ENCODE data around the gene HAL. TPM values are rescaled to one million over a fixed set of nuclear protein-coding genes. Genes with fewer than 3 reads are reported as not detected.

HAL gene
- total RNA-seq, 1 experiment from 2014 or later = 0.07 TPM

Other genes with a start within 250 kb of the HAL start
- gene NTN4, start 205.6 kb downstream of the HAL start, total RNA-seq (2014; rRNA removed; shearing (Covaris generic); ENCODE audit: low replicate concordance) = not detected in 2 replicates
- gene SNRPF, start 137.4 kb downstream of the HAL start, total RNA-seq (2014; rRNA removed; shearing (Covaris generic); ENCODE audit: low replicate concordance) = 17.6 and 41.4 TPM in 2 replicates
- gene CCDC38, start 53.7 kb downstream of the HAL start, total RNA-seq (2014; rRNA removed; shearing (Covaris generic); ENCODE audit: low replicate concordance) = 0.07 TPM in 1 of 2 replicates, not detected in the other
- gene AMDHD1, start 53.0 kb downstream of the HAL start, total RNA-seq (2014; rRNA removed; shearing (Covaris generic); ENCODE audit: low replicate concordance) = 0.29 and 0.56 TPM in 2 replicates
- 88.7 and 120 TPM in 2 replicates for gene LTA4H, start 39.2 kb upstream of the HAL start, total RNA-seq (2014; rRNA removed; shearing (Covaris generic); ENCODE audit: low replicate concordance)
- 1.2 and 1.8 TPM in 2 replicates for gene ELK3, start 198.0 kb upstream of the HAL start, total RNA-seq (2014; rRNA removed; shearing (Covaris generic); ENCODE audit: low replicate concordance)

Measured in Karpas-422 (cell line).